Suppressor macrophage treated with lipopolysaccharide for 4 hours (primary cell): Measurements from ENCODE around the gene CPEB2.

Experiments
- DNase-seq: peaks from one replicate; pipeline ENCODE4 v3.0.0-alpha.2; 2020

CPEB2 gene

DNA sequence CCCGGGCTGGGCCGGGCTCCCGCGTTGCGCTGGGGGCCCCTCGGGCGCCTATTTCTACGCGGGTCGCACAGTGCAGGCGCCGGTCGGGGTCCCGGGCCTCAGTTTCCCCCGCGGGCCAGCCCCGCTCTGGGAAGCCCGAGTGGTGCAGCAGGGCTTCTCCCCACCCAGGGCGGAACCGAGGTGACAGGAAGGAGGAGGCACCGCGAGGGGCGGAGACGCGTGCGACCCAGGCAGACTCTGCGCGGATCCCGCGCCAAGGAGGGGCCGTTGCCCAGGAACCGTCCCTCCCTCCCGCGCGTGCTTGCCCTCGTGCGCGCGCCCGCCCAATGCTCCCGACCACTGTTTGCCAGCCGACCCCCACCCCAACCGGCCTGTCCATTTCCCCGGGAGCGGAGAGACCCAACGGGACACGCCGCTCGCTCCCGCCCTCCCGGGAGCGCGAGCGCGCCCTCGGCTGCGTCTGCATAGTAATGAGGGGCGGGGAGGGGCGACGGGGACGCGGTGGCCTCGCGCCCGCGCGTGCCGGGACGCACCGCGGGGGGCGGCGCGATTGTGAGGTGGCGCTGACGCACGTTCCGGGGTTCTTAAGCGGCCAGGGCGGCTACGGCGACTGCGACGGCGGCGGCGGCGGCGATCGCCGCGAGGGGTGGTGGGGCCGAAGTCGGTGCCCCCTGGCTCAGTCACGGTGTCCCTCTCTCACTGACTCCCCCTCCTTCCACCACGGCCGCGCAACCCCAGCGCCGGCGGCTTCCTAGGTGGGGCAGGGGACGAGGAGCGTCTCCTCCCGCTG is at the start of gene CPEB2:
Gene CPEB2, plus strand, starts transcription at position 613 of the 790 bp plus-strand sequence. CDS start 193 bp downstream, outside the sequence.
- peak; percentile 98 for DNase-seq

DNA sequence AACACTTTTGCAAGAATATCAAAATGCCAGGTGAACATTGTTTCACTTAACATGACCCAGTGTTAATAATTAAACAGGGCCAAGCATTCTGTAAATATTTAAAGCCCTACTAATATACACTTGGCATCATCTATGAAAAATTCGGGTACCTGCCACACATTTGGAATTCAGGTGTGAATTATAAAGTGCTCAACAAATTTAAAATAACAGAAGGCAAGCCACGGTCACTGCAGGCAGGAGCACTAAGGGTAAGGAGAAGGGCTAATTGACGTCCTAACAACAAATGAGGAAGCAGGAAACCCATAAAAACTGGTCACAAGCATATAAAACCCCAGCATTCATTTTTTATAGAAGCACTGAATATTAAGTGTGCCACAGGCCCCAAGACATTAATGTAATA is 43.8 kb upstream of the CPEB2 start:
- no peak for DNase-seq

DNA sequence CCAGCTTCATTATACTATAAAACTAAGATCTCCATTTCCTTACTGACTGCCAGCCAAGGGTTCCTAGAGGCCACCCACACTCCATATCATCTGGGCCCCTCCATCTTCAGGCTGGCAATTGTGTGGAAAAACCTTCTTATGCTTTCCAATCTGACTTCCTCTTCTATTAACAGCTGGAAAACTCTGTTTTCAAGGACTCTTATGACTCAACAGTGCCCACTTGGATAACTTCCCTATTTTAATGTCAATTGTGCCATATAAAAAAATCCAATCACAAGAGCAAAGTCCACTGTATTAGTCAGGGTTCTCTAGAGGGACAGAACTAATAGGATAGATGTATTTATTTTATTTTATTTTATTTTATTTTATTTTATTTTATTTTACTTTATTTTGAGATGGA is 41.0 kb upstream of the CPEB2 start:
- peak; percentile 86 for DNase-seq

DNA sequence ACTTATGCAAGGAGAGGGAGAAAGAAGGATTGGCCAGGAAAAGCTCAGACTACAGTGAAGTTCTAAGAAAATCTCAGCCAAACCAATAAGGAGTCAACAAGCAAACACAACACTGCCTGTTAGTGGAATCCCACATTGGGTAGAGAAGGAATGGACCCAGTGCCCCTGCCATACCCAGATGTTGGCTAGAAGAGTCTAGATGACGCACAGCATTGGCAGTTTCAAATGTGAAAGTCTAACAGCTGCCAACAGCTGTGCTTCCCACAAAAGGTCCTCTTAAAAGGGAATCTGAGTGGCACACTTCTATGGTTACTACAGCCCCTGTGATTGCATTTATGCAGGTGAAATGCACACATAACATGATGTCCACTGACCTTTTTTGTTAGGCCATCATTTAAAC is 37.2 kb upstream of the CPEB2 start:
- DNase-seq, result no peak

DNA sequence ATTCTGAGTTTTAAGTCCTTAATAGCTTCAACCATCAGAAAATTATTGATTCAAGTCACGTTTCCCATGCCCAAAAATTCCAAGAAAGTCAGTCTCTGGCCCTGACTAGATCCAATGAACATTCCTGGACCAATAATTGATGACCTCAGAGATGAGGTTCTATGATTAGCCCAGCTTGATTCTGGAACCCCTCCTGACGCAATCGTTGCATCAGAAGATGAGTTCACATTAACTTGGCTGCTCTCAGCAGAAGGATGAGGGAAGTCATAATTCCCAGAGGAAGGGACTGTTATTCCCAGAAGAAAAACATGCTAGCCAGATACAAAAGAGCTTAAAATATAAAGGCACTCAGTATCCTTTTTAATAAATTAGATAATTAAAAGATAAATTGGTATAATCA is 34.3 kb upstream of the CPEB2 start:
- DNase-seq, result no peak

DNA sequence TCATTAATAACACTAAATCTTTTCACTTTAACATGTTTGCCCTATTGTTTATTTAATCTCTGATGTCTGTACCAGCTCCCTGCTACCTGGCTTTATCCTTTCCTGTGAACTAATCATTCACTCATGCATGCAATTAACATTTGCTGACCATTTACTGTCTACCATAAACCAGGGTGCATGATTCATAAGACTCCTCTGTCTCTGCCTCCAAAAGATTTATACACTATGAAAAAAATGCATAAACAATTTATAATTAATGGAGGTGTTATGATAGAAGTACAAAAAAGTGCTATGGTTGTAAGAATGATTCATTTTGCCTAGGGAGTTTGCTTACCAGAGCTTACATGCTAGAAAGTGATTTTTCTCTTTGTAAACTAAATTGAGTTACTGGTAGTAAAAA is 24.5 kb upstream of the CPEB2 start:
- no peak for DNase-seq

DNA sequence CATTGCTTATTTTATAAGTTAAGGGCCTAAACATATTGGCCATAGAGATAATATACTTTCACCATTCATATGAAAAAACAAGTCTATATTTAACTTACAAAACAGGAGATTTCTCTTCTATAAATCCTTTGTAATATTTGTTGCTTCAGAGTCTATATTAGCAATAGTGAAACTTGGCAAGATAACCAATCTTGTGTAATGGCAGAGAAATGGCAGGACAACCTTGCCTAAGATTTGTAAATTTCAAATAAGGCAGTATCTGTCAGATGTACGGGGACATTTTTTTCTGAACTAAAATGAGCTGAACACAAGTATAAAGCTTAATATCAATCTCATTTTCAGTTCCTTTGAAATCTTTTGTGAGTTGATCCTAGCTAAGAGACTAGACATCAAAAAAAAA is 17.8 kb upstream of the CPEB2 start:
- DNase-seq, result peak; percentile 61

DNA sequence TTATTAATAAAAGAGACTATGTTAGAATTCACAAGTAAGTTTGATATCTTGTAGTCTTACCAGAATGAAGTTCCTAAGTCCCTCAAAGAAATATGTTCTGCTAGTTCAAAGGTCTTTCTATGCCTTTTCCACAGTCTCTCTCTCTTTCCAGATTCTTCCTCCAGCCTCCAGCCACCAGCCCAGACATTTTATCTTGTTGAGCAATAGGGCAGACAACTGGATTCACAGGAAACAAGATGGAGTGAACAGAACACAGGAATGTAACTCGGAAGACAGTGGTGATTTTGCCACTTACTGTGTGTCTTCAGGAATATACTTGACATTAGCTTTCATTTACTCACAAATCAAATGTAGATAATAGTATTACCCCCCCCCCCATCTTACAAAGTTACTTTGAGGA is 17.1 kb upstream of the CPEB2 start:
- no peak for DNase-seq

DNA sequence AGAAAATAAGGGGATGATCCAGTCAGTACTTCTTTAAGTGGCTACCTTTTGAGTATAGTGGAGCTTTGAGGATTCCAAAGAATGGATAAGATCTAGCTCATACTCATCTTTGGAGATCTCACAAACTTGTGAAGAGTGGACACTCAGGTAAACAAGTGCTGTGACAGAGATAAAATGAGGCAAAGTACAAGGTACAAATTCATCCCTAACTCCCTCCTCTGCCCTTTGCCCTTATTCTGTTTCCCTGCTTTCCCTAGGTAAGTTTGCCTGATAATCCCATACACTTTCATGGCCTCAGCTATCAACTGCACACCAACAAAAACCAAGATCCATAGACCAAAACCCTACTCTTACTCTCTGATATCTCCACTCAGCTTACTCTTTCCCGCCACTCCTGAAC is 16.4 kb upstream of the CPEB2 start:
- DNase-seq, result no peak

DNA sequence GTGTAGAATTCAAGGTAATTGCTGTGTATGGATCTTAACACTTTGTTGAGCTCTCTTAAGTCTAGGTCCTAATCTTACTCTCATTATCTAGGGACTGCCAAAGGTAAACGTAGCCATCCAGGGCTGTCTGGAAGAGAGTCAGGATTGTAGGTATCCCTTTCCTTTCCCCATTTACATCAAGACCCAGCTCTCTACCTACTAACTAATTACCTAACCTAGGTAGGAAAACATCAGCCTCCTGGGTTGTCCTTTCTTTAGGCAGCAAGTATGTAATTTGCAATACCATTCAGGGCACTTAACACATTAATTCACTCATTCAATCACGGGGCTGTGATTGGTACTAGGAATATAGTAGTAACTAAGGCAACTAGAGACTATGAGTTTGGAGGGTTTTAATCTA is 15.2 kb upstream of the CPEB2 start:
- DNase-seq, result no peak

DNA sequence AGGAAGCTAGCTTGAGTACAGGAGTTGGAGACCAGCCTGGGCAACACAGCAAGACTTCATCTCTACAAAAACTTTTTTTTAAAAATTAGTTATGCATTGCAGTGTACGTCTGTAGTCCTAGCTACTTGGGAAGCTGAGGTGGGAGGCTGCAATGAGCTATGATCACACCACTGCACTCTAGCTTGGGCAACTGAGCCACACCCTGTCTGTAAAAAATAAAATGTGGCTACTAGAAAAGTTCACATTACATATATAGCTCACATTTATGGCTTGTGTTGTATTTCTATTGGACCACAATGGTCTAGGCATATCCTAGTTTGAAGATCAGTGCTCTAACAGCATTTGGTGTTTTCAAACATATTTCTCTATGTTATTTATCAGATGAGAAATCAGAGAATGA is 11.8 kb upstream of the CPEB2 start:
- DNase-seq, result no peak

DNA sequence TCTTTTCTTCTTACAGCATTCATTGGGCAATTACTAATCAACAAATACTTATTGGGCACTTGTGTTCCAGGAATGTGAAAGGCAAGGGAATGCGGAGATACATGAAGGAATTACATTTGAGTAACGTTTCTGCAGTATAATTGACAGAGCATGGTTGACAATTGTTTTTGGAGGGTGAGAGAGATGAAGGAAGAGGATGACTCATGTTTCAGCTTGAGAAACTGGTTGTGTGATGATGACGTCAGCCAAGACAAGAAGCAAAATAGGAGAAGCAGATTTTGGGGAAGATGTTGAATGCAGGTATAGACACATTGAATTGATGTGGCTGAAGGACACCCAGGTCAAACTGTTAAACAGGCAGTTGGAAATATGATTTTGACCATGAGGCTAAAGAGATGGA is 8.0 kb upstream of the CPEB2 start:
- peak; percentile 80 for DNase-seq

DNA sequence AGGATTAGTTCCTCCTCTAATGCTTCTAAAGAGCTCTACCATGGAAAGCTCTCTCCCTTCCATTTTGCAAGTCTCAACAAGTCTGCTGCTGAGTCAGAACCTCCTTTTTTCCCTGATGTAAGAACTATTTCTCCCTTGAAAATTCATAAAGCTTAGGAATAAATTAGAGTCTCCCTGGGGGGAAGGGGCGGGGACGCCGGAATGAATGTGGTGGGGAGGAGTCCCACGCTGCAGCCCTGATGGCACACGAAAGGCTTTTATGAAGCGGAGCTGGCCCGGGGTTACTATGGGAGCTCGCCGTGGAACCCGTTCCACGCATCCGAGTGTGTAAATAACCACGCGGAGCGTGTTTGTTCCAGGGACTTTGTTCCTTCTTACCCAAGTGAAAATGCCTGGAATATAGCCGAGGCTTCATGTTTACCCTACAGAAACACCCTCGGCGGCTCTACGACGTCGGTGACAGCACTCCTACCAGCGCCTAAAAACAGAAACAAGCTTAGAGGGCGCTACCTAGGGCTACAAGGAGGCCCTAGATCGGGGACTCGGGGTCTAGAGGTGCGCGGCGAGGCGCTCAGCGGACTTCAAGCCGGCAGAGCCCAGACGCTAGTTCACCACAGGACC is 923 bp upstream of the CPEB2 start:
- peak; percentile 89 for DNase-seq

DNA sequence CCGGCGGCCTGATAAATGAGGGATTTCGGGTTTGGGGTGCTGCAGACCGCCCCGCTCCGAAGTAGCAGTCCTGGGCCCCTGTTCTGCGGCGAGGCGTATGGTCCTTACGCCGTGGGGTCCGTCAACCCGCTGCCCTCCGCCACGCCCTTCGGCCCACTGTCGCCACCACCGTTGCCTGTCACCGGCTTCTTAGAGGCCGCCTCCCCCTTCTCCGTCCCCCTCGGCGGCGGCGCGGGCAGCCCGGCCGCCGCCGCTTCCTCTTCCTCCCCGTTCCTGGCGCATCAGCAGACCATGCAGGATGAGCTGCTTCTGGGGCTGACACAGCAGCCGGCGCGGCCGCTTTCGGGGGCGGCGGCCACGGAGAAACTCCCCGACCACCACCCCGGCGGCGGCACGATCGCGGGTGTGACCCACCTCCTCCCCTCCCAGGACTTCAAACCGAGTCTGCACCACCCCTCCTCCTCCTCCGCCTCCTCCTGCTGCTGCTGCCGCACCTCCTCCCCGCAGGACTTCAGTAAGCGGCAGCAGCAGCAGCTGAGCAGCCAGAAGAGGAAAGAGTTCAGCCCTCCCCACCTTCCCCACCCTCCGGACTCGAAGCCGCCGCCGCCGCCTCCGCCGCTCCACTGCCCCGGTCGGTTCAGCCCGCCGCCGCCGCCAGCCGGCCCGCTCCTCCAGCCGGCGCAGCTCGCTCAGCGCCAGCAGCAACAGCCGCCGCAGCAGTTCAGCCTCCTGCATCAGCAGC is 549 bp downstream of the CPEB2 start:
- peak; percentile 94 for DNase-seq

DNA sequence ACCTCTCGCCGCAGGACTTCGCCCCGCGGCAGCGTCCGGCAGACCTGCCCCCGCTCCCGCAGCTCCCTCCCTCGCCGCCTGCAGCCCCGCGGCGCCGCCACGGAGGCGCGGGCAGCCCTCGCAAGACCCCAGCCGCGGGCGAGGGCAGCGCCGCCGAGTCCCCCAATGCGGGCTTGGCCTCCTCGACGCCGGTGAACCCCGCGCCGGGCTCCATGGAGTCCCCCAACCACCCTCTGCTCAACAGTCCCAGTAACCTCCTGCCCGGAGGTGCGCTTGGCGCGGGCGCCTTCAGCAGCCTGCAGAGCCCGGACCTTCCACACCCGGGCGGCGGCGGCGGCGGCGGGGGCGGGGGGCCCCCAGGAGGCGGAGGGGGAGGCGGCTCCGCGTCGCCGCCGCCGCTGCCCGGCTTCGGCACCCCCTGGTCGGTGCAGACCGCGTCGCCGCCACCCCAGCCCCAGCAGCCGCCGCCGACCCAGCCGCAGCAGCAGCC is 1.2 kb downstream of the CPEB2 start:
- DNase-seq, result peak; percentile 59

DNA sequence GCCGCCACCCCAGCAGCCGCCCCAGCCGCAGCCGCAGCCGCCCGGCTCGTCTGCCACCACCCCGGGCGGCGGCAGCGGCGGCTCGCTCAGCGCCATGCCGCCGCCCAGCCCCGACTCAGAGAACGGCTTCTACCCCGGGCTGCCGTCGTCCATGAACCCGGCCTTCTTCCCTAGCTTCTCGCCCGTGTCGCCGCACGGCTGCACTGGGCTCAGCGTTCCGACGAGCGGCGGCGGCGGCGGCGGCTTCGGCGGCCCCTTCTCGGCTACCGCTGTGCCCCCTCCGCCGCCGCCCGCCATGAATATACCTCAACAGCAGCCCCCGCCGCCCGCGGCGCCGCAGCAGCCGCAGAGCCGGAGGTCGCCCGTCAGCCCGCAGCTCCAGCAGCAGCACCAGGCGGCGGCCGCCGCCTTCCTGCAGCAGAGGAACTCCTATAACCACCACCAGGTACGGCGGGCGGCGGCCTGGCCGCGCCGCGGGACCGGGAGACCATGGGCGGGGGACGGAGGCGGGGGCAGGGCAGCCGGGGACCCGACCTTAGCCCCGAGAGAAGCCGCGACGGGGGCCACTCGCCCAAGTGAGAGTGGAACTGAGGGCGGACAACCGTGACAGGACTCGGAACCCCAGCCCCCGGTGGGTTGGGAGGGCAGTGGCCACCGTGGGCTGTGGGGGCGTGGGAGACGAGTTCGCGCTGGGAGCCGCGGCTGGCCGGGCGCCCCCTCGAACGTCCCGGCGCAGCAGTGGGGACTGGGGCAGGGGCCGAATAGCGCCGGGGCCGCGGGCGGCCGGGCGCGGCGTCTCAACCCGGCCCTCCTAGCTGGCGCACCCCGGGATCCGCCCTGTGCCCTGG is 1.8 kb downstream of the CPEB2 start:
- peak; percentile 45 for DNase-seq

DNA sequence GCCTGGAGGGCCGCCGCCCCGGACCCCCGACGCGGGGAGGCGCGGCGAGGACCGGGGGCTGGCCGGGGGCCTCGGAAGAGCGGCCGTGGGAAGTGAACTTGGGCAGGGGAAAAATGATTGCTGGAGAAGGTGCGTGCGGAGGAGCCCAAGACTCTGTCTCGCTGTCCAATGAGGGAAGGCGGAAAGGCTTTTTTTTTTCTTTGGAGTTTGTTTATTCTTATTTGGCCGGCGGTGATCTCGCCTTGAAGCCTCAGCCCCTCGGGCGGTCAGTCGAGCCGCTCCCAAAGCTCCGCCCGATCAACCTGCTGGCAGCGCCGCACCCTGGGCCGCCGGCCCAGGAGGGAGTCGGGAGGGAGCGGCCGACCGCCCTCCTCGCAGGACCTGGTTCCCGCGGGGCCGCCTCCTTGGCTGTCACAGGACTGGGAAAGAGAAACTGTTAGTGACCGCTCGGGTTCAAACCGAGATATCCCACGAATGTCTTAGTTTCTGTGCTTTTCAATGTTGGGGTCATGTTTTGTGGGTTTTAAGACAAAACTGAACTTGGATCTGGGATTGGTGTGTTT is 2.5 kb downstream of the CPEB2 start:
- peak; percentile 91 for DNase-seq

DNA sequence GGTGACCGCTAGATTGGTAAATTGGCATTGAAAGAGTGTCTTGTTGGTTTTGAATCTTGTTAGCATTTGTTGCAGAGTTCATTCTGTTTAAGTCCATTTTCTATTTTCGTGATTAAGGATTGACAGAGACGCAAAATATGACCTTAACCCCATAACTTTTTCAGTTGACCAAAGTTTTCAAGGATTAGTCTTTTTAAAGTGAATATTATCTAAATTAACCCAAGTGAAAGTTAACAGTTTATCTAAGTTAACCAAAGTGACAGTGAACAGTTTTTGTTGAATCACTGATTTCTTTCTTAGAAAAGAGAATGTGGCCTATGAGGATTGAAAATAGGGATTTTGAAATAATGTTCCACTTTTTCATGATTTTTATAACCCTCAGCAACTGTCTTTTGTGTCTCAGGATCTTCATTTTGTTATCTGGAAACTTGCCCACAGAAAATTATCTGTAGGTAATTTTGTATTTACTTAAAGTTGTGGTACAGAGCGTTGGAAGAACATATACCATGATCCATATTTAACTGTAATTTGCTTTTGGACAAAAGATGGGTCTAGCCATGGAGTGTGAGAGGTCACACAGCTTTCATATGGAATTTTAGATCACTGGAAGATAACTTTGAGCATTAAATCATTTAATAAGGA is 3.3 kb downstream of the CPEB2 start:
- DNase-seq, result no peak

DNA sequence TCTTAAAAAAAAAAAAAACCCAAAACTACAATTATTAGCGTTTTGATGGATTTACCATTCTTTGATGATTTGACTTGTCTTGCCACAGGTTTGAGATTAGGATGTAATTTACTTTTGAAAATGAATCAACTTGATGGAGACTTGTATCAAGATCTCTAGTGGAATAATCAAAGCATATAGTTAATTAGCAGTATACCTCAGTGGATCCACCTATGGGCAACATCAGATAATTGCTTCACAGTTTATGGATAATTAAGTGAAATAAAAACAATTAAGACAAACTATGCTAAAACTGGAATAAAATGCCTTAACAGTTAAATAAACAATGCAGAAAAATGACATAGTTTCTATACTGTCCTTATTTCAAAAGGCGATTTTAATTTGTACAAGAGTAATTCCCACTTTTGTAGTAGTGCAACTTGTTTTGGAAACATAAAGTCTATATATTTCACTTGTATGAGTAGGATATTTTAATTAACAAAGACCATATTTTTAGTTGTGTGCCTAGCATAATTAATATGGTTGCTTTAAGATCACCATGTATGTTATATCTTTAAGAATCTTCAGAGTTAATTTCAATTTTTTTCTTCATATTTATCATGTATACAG is 4.2 kb downstream of the CPEB2 start:
- DNase-seq, result peak; percentile 33

DNA sequence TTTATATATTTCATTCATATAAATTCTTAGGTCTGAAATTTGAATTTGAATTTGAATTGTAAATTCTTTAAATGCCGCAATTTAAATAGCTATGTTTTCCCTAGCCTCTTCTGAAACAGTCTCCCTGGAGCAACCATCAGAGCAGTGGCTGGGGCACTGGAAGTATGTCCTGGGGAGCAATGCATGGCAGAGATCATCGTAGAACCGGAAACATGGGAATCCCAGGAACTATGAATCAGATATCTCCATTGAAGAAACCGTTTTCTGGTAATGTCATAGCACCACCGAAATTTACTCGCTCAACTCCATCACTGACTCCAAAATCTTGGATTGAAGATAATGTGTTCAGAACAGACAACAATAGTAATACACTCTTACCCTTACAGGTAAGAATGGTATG is 4.9 kb downstream of the CPEB2 start:
- no peak for DNase-seq

DNA sequence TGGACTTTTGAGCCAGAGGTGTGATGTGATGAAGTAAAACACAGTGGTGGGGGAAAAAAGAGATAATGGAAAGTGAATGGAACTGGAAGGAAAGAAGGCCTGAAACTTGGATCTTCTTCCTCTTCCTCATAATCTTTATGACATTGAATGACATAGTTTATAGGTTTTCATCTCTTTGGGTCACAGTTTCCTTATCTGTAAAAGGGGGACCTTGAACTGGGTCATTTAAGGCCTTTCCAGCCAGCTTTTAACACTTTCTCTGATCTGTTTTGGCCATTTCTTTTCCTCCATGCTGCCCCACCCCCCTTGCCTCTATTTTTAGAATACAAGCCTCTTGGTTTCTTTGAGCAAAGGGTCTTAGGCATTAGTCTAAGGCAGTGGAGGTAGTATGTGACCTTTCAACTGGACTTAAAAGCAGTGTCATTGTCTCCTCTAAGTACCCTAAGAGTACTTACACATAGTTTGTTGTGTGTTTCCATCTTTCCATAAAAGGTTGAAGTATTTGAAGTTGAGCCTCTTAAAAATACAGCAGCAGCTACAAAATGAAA is 7.8 kb downstream of the CPEB2 start:
- DNase-seq, result no peak
